Measurements from ENCODE around the gene SRRM1.

DNA sequence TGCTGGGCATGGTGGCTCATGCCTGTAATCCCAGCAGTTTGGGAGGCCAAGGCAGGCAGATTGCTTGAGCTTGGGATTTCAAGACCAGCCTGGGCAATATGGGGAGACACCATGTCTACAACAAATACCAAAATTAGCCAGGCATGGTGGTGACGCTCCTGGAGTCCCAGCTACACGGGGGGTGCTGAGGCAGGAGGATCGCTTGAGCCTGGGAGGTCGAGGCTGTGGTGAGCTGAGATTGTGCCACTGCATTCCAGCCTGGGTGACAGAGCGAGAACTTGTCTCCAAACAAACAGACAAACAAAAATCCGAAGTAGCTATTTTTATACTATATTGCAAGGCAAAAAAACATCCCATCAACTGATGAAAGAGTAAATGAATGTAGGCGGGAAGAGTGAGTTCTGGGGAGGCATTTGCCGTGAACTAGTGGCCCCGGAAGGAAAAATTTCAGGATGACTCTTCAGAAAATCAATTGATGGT, 46.7 kb upstream of the SRRM1 start:
- TF ChIP-seq, protein P1, sequence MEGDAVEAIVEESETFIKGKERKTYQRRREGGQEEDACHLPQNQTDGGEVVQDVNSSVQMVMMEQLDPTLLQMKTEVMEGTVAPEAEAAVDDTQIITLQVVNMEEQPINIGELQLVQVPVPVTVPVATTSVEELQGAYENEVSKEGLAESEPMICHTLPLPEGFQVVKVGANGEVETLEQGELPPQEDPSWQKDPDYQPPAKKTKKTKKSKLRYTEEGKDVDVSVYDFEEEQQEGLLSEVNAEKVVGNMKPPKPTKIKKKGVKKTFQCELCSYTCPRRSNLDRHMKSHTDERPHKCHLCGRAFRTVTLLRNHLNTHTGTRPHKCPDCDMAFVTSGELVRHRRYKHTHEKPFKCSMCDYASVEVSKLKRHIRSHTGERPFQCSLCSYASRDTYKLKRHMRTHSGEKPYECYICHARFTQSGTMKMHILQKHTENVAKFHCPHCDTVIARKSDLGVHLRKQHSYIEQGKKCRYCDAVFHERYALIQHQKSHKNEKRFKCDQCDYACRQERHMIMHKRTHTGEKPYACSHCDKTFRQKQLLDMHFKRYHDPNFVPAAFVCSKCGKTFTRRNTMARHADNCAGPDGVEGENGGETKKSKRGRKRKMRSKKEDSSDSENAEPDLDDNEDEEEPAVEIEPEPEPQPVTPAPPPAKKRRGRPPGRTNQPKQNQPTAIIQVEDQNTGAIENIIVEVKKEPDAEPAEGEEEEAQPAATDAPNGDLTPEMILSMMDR (IDR thresholded peaks at IDR 0.05), result no peak
- no peak for TF ChIP-seq EP300 (IDR thresholded peaks at IDR 0.05)

All from upper lobe of left lung (tissue), 4 donors.